Activated CD4-positive, alpha-beta memory T cell treated with anti-CD3 and anti-CD28 coated beads for 36 hours (primary cell): ENCODE measurements around the gene ZNF385D. TPM values are rescaled to one million over a fixed set of nuclear protein-coding genes. Genes with fewer than 3 reads are reported as not detected.

ENCODE experiments used
- CTCF ChIA-PET: fragments of 350-600 bp; sonication (Branson Sonifier 250); formaldehyde crosslinking; loops from one replicate; lab custom pipeline; 2021; ENCODE audit warnings: antibody characterized with exemption, inconsistent platforms; lab: Charles Lee
- POLR2A ChIA-PET: fragments of 350-600 bp; sonication (Branson Sonifier 250); formaldehyde crosslinking; loops from one replicate; lab custom pipeline; 2021; ENCODE audit warnings: antibody characterized with exemption; lab: Charles Lee
- DNase-seq: peaks from one replicate; pipeline ENCODE4 v3.0.0-alpha.2; 2020
- H3K27ac Mint-ChIP-seq: one replicate; pipeline ENCODE4 v1.8.0; 2021; ENCODE audit warnings: mixed read lengths
- H3K27me3 Mint-ChIP-seq: one replicate; pipeline ENCODE4 v1.8.0; 2021; ENCODE audit warnings: mixed read lengths
- H3K36me3 Mint-ChIP-seq: one replicate; pipeline ENCODE4 v1.8.0; 2021; ENCODE audit warnings: mixed read lengths
- H3K4me1 Mint-ChIP-seq: one replicate; pipeline ENCODE4 v1.8.0; 2021; ENCODE audit warnings: low read depth, mixed read lengths
- H3K4me3 Mint-ChIP-seq: one replicate; pipeline ENCODE4 v1.8.0; 2021; ENCODE audit warnings: mild to moderate bottlenecking, mixed read lengths
- H3K9me3 Mint-ChIP-seq: one replicate; pipeline ENCODE4 v1.8.0; 2021; ENCODE audit warnings: mixed read lengths
- intact Hi-C: fragments of 100-400 bp; cut with micrococcal nuclease; formaldehyde crosslinking; loops from one replicate; pipeline ENCODE4 v1.15.1; 2023
- total RNA-seq, 2 experiments: library from RNA; stranded (reverse); gene quantifications; one replicate each; pipeline ENCODE4 v1.2.3, GENCODE V29; 2021

ZNF385D gene, protein sequence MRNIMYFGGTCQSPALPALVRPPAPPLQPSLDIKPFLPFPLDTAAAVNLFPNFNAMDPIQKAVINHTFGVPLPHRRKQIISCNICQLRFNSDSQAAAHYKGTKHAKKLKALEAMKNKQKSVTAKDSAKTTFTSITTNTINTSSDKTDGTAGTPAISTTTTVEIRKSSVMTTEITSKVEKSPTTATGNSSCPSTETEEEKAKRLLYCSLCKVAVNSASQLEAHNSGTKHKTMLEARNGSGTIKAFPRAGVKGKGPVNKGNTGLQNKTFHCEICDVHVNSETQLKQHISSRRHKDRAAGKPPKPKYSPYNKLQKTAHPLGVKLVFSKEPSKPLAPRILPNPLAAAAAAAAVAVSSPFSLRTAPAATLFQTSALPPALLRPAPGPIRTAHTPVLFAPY
- total RNA-seq, result not detected

DNA sequence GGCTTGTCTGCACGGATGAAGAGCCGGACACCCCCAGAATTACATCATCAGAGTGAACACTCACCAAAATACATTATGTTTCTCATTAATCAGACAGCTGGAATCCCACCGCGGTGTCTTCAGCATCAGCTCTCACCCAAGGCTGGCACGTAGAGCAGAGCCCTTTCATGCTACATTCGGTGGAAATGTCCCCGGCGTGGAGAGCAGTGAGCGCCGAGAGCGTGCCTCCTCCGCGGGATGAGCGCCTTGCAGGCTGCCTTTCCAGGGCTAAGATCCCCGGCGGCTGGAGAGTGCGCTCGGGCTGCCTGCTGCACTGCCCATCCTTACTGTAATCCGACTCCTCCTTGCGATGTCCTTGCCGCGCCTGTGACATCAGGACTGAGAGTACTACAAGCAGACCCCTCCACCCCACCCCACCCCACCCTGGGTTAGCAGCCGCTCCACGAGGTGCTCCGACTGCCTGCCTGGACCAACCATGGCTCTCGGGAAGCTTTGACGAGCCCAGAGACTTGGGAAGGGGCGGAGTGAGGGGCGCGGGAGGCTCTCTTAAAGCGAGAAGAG is at the start of gene ZNF385D:
ZNF385D (minus strand) TSS at position 380 of the 561 bp plus-strand sequence; CDS start at position 86, 294 bp downstream.
- Mint-ChIP-seq H3K4me3 (no peak within 1 kb of the TSS), H3K9me3 (no peaks in the 10 kb centered on the region), H3K27ac (no peak within 1 kb of the TSS), H3K4me1 (no peaks in the 10 kb centered on the region), H3K36me3 (no peaks in the 10 kb centered on the region), H3K27me3 (peaks cover 7% of the 10 kb centered on the region)
- intact Hi-C loops, result no loop called here
- ChIA-PET POLR2A (no interaction called here), CTCF (interaction anchor here (0.6 kb wide), 1 partner anchor 245 kb away, joined by 4 read pairs; no protein-coding TSS in a partner anchor)
- no peak for DNase-seq

GRCh38 chr3:21798356-21799088 is 47.5 kb upstream of the ZNF385D start:
- ChIA-PET POLR2A (no interaction called here), CTCF (no interaction called here)
- no peak overlapping the region for H3K27ac Mint-ChIP-seq
- H3K27me3 Mint-ChIP-seq, result no peaks in the 10 kb centered on the region
- peaks cover 31% of the 10 kb centered on the region for H3K9me3 Mint-ChIP-seq
- H3K4me3 Mint-ChIP-seq, result no peak overlapping the region
- no peak for DNase-seq
- H3K36me3 Mint-ChIP-seq, result no peaks in the 10 kb centered on the region
- H3K4me1 Mint-ChIP-seq, result no peaks in the 10 kb centered on the region
- intact Hi-C loops, result no loop called here

DNA sequence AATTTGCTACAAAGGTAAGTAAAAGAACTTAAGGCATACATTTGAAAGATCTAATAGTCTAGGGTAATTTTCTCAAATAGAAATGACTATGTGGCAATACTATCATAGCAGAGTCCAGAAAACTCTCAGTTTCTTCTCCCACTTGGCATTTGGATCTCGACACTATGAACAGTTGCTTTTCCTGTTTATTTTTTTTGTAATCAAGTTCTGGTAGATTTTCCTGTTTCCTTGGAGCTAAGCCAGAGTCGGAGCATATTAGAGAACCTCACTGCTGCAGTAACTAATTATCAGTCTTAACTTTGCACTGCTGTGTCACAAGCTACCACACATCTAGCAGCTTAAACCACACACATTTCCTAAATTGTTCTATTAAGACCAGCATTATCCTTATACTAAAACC is 44.9 kb upstream of the ZNF385D start:
- ChIA-PET CTCF (no interaction called here), POLR2A (no interaction called here)
- intact Hi-C loops, result no loop called here

GRCh38 chr3:21795152-21795837 is 44.3 kb upstream of the ZNF385D start:
- POLR2A ChIA-PET, result no interaction called here
- Mint-ChIP-seq H3K9me3 (peaks cover 26% of the 10 kb centered on the region), H3K36me3 (no peaks in the 10 kb centered on the region), H3K4me3 (no peak overlapping the region), H3K27ac (no peak overlapping the region), H3K4me1 (no peaks in the 10 kb centered on the region), H3K27me3 (no peaks in the 10 kb centered on the region)
- CTCF ChIA-PET, result no interaction called here
- intact Hi-C loops, result no loop called here
- no peak for DNase-seq

More for the DNA sequence above, 44.9 kb upstream of the ZNF385D start:
- Mint-ChIP-seq H3K27me3 (no peaks in the 10 kb centered on the region), H3K9me3 (peaks cover 26% of the 10 kb centered on the region), H3K27ac (no peak overlapping the region), H3K4me3 (no peak overlapping the region), H3K36me3 (no peaks in the 10 kb centered on the region), H3K4me1 (no peaks in the 10 kb centered on the region)
- DNase-seq, result no peak

GRCh38 chr3:21794291-21794690 is 43.3 kb upstream of the ZNF385D start:
- peaks cover 24% of the 10 kb centered on the region for H3K9me3 Mint-ChIP-seq
- no peak for DNase-seq
- ChIA-PET POLR2A (no interaction called here), CTCF (no interaction called here)
- H3K4me3 Mint-ChIP-seq, result no peak overlapping the region
- no peak overlapping the region for H3K27ac Mint-ChIP-seq
- intact Hi-C loops, result no loop called here
- H3K36me3 Mint-ChIP-seq, result no peaks in the 10 kb centered on the region
- no peaks in the 10 kb centered on the region for H3K4me1 Mint-ChIP-seq
- no peaks in the 10 kb centered on the region for H3K27me3 Mint-ChIP-seq

- H3K4me3 Mint-ChIP-seq, result no peak overlapping the region
- ChIA-PET CTCF (no interaction called here), POLR2A (no interaction called here)
- intact Hi-C loops, result no loop called here
- H3K36me3 Mint-ChIP-seq, result no peaks in the 10 kb centered on the region
- no peak for DNase-seq
- H3K27me3 Mint-ChIP-seq, result no peaks in the 10 kb centered on the region
- H3K9me3 Mint-ChIP-seq, result peaks cover 15% of the 10 kb centered on the region
- no peaks in the 10 kb centered on the region for H3K4me1 Mint-ChIP-seq
- H3K27ac Mint-ChIP-seq, result no peak overlapping the region
Measured at GRCh38 chr3:21792176-21792575, 41.2 kb upstream of the ZNF385D start.

DNA sequence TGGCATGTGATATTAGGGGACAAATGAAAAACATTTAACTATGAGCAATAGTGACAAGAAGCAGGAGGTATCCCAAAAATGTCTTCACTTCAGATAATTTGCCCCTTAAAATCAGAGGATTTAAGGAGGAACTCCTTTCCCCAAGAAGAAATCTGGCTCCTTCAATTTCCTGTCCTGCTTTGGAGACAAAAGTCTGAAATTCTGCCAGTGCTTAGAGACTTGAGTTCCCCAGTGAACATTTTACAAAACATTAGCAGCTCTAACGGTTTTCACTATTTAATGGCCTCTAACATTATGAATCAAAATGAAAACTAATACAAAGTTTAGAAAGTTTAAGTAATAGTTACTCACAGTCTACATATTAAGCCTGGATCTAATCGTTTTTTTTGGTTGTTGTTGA is 40.3 kb upstream of the ZNF385D start:
- ChIA-PET CTCF (no interaction called here), POLR2A (no interaction called here)
- Mint-ChIP-seq H3K4me3 (no peak overlapping the region), H3K27ac (no peak overlapping the region), H3K4me1 (no peaks in the 10 kb centered on the region), H3K36me3 (no peaks in the 10 kb centered on the region), H3K9me3 (peaks cover 13% of the 10 kb centered on the region), H3K27me3 (no peaks in the 10 kb centered on the region)
- no peak for DNase-seq
- intact Hi-C loops, result no loop called here

DNA sequence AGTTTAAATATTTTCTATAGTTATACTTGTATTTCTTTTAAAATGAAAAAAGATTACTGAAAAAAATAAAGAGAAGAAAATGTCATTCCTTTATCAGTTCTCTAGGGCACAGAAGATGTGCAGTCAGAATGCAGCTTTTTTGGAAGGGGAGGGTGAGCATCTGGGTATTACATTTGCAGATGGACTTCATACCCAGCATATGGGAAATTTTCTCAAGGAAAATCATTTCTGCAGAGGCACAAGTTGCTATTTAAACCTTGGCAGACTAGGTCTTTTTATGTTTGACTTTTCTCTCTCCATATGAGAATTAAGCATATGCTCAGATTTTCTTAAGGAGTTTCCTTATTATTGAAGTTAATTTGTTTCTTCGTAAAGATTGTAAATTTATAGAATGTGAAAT is 39.5 kb upstream of the ZNF385D start:
- Mint-ChIP-seq H3K27me3 (no peaks in the 10 kb centered on the region), H3K9me3 (peaks cover 14% of the 10 kb centered on the region), H3K36me3 (no peaks in the 10 kb centered on the region), H3K4me1 (no peaks in the 10 kb centered on the region), H3K4me3 (no peak overlapping the region), H3K27ac (no peak overlapping the region)
- POLR2A ChIA-PET, result no interaction called here
- intact Hi-C loops, result no loop called here
- no peak for DNase-seq
- CTCF ChIA-PET, result no interaction called here

- no peak overlapping the region for H3K27ac Mint-ChIP-seq
- CTCF ChIA-PET, result no interaction called here
Measured at GRCh38 chr3:21789730-21790129, 38.7 kb upstream of the ZNF385D start.

DNA sequence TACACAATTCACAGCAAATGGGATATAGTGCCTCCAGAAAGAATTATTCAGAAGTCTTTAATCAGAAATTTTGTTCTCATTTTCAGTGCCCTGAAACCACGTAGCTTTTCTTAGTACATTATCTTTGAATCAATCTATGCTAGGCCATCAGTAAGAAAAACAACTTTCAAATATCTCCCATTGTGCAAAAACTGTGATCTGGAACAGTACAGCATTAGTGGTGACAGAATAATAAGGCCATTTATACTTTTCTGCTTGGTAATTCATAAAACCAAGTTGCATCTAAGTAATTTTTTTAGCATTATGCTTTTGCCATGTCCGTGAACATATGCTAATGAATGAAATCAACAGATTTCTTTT is 35.4 kb upstream of the ZNF385D start:
- Mint-ChIP-seq H3K4me1 (no peaks in the 10 kb centered on the region), H3K27ac (no peak overlapping the region), H3K36me3 (no peaks in the 10 kb centered on the region), H3K9me3 (peaks cover 8% of the 10 kb centered on the region), H3K27me3 (no peaks in the 10 kb centered on the region), H3K4me3 (no peak overlapping the region)
- POLR2A ChIA-PET, result no interaction called here
- CTCF ChIA-PET, result no interaction called here
- no peak for DNase-seq
- intact Hi-C loops, result no loop called here

More at GRCh38 chr3:21789730-21790129, 38.7 kb upstream of the ZNF385D start:
- POLR2A ChIA-PET, result no interaction called here
- Mint-ChIP-seq H3K9me3 (peaks cover 16% of the 10 kb centered on the region), H3K4me3 (no peak overlapping the region), H3K36me3 (no peaks in the 10 kb centered on the region), H3K4me1 (no peaks in the 10 kb centered on the region), H3K27me3 (no peaks in the 10 kb centered on the region)
- DNase-seq, result no peak
- intact Hi-C loops, result no loop called here

DNA sequence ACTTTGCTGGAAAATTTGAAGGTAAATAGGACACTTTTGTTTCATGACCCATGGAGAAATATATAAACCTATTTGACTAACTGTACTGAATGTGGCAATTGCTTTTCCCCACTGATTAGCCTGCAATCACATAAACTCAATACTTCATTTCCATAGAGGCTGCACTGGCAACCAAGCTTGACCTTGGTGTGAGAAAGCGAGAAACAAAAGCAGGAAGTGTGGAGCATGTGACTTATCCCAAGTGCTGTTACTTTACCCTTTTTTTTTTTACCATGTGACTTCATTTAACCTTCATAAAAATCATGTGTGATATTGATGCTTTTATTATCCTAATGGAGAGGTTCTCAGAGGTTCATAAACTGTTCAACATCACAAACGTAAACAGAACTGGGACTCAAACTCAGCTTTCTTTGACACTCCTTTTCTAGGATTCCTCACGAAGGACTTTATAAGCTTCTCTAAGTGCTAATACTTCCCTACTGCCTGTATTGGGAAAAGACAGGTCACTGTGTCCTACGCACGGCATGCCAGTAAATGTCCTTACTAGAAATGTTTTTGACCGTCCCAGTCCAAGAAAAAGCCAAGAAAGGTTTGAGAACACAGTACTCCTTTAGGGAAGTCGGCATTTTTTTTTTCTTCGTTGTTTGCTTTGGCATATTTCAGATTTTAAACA is 34.9 kb upstream of the ZNF385D start:
- H3K9me3 Mint-ChIP-seq, result peaks cover 8% of the 10 kb centered on the region
- H3K4me3 Mint-ChIP-seq, result no peak overlapping the region
- no peaks in the 10 kb centered on the region for H3K4me1 Mint-ChIP-seq
- ChIA-PET POLR2A (no interaction called here), CTCF (no interaction called here)
- H3K36me3 Mint-ChIP-seq, result no peaks in the 10 kb centered on the region
- intact Hi-C loops, result no loop called here
- no peaks in the 10 kb centered on the region for H3K27me3 Mint-ChIP-seq
- H3K27ac Mint-ChIP-seq, result no peak overlapping the region
- DNase-seq, result no peak

DNA sequence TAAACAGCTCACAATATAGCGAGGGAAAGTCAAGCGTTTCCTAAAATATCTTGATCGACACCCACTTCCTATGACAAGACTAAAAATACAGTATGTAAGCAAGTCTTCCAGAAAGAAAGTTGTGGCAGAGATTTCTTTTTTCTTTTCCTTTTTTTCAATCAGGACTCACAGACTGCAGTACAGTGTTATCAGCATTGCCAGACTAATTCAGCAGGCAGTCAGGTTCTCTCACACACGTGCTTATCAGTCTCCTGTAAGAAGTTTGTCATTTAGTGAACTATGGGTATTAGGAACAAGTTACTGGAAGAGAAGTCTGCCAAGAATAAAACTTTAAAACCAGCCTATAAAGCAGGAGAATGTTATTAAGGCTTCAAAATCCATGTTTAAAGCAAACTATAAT is 32.8 kb upstream of the ZNF385D start:
- no peaks in the 10 kb centered on the region for H3K27me3 Mint-ChIP-seq
- POLR2A ChIA-PET, result no interaction called here
- DNase-seq, result no peak
- H3K27ac Mint-ChIP-seq, result no peak overlapping the region
- no peaks in the 10 kb centered on the region for H3K4me1 Mint-ChIP-seq
- CTCF ChIA-PET, result no interaction called here
- no peaks in the 10 kb centered on the region for H3K36me3 Mint-ChIP-seq
- no peak overlapping the region for H3K4me3 Mint-ChIP-seq
- intact Hi-C loops, result no loop called here
- H3K9me3 Mint-ChIP-seq, result peaks cover 8% of the 10 kb centered on the region
